Measurements from ENCODE around the gene SPIN4. TPM values are rescaled to one million over a fixed set of nuclear protein-coding genes. Genes with fewer than 3 reads are reported as not detected.

The SPIN4 gene
- polyA plus RNA-seq, 3 donors = 0.93 to 2.1 (median 1.5) TPM

GRCh38 chrX:63363788-63364187, 12.7 kb upstream of the SPIN4 start:
- H3K9me3 Mint-ChIP-seq = peaks cover 7 to 32% (median 19%) of the 10 kb centered on the region in 7 donors
- intact Hi-C loops (cut with micrococcal nuclease) = no loop called here
- H3K4me3 Mint-ChIP-seq = no peak overlapping the region
- H3K27me3 Mint-ChIP-seq (ENCODE audit: low read depth in 3 of 3) = peaks cover 0 to 1% (median 0%) of the 10 kb centered on the region in 3 donors
- no peak overlapping the region for H3K27ac Mint-ChIP-seq
- no peak overlapping the region for H3K27ac ChIP-seq (ENCODE audit: low read depth in 1 of 2, low read length in 2 of 2)
- H3K4me1 ChIP-seq (ENCODE audit: control insufficient read depth in 1 of 2, insufficient read depth in 2 of 2, low read length in 2 of 2) = no peaks in the 10 kb centered on the region
- DNase-seq = no peak
- WGBS (ENCODE audit: insufficient coverage) = no CpG with 5 or more reads among the region's 4 CpGs
- no peaks in the 10 kb centered on the region for H3K36me3 ChIP-seq (replicated peaks in 1 of 2; ENCODE audit: control insufficient read depth in 1 of 2, insufficient read depth in 2 of 2, low read length in 2 of 2)
- H3K9ac ChIP-seq (ENCODE audit: insufficient read depth, low read length, poor library complexity, severe bottlenecking) = no peak overlapping the region
- no peaks in the 10 kb centered on the region for H3K27me3 ChIP-seq (ENCODE audit: control insufficient read depth in 2 of 2, insufficient read depth in 2 of 2, low read length in 2 of 2)
- H3K4me2 ChIP-seq (replicated peaks; ENCODE audit: extremely low read depth, low read length, poor library complexity, severe bottlenecking) = no peak overlapping the region
- H4K20me1 ChIP-seq (ENCODE audit: insufficient read depth, low read length) = no peaks in the 10 kb centered on the region
- H3K36me3 Mint-ChIP-seq = no peaks in the 10 kb centered on the region
- peaks cover 11 to 12% of the 10 kb centered on the region in 2 donors for H3K9me3 ChIP-seq (replicated peaks in 1 of 2; ENCODE audit: control insufficient read depth in 1 of 2, insufficient read depth in 1 of 2, low read length in 2 of 2)
- no peak overlapping the region for H3K4me3 ChIP-seq (replicated peaks in 1 of 3; ENCODE audit: low read depth in 2 of 3, low read length in 3 of 3)
- no peaks in the 10 kb centered on the region for H3K79me2 ChIP-seq (ENCODE audit: insufficient read depth, low read length)
- no peak overlapping the region for H2AFZ ChIP-seq (ENCODE audit: insufficient read depth, low read depth, low read length, poor library complexity, severe bottlenecking)
- H3K4me1 Mint-ChIP-seq = no peaks in the 10 kb centered on the region
- TF ChIP-seq CTCF (IDR thresholded peaks at IDR 0.05) = no peak

- Histone ChIP-seq H3K4me1 (ENCODE audit: control insufficient read depth in 1 of 2, insufficient read depth in 2 of 2, low read length in 2 of 2) (no peaks in the 10 kb centered on the region), H4K20me1 (ENCODE audit: insufficient read depth, low read length) (no peaks in the 10 kb centered on the region), H3K9me3 (replicated peaks in 1 of 2; ENCODE audit: control insufficient read depth in 1 of 2, insufficient read depth in 1 of 2, low read length in 2 of 2) (peaks cover 11 to 12% of the 10 kb centered on the region in 2 donors), H3K79me2 (ENCODE audit: insufficient read depth, low read length) (no peaks in the 10 kb centered on the region), H2AFZ (ENCODE audit: insufficient read depth, low read depth, low read length, poor library complexity, severe bottlenecking) (no peak overlapping the region), H3K27me3 (ENCODE audit: control insufficient read depth in 2 of 2, insufficient read depth in 2 of 2, low read length in 2 of 2) (no peaks in the 10 kb centered on the region), H3K36me3 (replicated peaks in 1 of 2; ENCODE audit: control insufficient read depth in 1 of 2, insufficient read depth in 2 of 2, low read length in 2 of 2) (no peaks in the 10 kb centered on the region), H3K27ac (ENCODE audit: low read depth in 1 of 2, low read length in 2 of 2) (no peak overlapping the region), H3K4me2 (replicated peaks; ENCODE audit: extremely low read depth, low read length, poor library complexity, severe bottlenecking) (no peak overlapping the region), H3K9ac (ENCODE audit: insufficient read depth, low read length, poor library complexity, severe bottlenecking) (no peak overlapping the region), H3K4me3 (replicated peaks in 1 of 3; ENCODE audit: low read depth in 2 of 3, low read length in 3 of 3) (no peak overlapping the region)
- H3K9me3 Mint-ChIP-seq = peaks cover 7 to 21% (median 13%) of the 10 kb centered on the region in 7 donors
- no peaks in the 10 kb centered on the region for H3K36me3 Mint-ChIP-seq
- no peak overlapping the region for H3K27ac Mint-ChIP-seq
- TF ChIP-seq CTCF (IDR thresholded peaks at IDR 0.05) = no peak
- no peaks in the 10 kb centered on the region for H3K4me1 Mint-ChIP-seq
- no peak overlapping the region for H3K4me3 Mint-ChIP-seq
- no CpG with 5 or more reads among the region's 2 CpGs for WGBS (ENCODE audit: insufficient coverage)
- peaks cover 0 to 1% (median 0%) of the 10 kb centered on the region in 3 donors for H3K27me3 Mint-ChIP-seq (ENCODE audit: low read depth in 3 of 3)
- DNase-seq = no peak
- intact Hi-C loops (cut with micrococcal nuclease) = no loop called here
These were observed 10.4 kb upstream of the SPIN4 start for GRCh38 chrX:63361494-63361893.
